ENCODE measurements around the gene GNPTAB.
"Not testable (repeated sequence)": the region's sequence is repeated elsewhere in the genome, so short reads cannot be mapped to it uniquely, and the experiment has no call there.

DNA sequence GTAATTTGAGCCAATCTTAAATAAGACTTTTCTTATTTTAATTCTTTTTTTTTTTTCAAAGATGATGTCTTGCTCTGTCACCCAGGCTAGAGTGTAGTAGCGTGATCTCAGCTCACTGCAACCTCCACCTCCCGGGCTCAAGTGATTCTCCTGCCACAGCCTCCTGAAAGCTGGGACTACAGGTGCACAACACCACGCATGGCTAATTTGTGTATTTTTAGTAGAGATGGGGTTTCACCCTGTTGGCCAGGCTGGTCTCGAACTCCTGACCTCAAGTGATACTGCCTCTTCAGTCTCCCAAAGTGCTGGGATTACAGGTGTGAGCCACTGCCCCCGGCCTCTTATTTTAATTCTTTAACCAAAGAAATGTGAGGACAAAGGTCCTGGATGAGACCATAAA, 25.9 kb upstream of the GNPTAB start:
- TF ChIP-seq CTCF, POLR2A (IDR thresholded peaks at IDR 0.05): not testable (repeated sequence)

Data from sigmoid colon (tissue), 3 donors.